ENCODE measurements around the gene ITGB2.

The ITGB2 gene

GRCh38 chr21:44867999-44868700, 52.5 kb downstream of the ITGB2 start:
- no peak overlapping the region for H3K27ac ChIP-seq (replicated peaks; ENCODE audit: low read length)
- H4K8ac ChIP-seq (ENCODE audit: low read depth, low read length) = no peak overlapping the region
- no peak overlapping the region for H2BK12ac ChIP-seq (ENCODE audit: low read length)
- no peak overlapping the region for H2BK15ac ChIP-seq (ENCODE audit: low read length)
- H3K4me2 ChIP-seq (ENCODE audit: insufficient read depth, low read length, poor library complexity, severe bottlenecking) = no peak overlapping the region
- H2BK5ac ChIP-seq (ENCODE audit: low read length) = no peak overlapping the region
- H3K14ac ChIP-seq (ENCODE audit: low read length) = no peak overlapping the region
- no CpG with 5 or more reads among the region's 12 CpGs for WGBS, 2 donors (ENCODE audit: extremely low coverage in 2 of 2, insufficient read length in 2 of 2, insufficient replicate concordance in 1 of 2)
- H3K23ac ChIP-seq (ENCODE audit: low read depth, low read length, poor library complexity) = no peak overlapping the region
- no peak overlapping the region for H3K9ac ChIP-seq (ENCODE audit: low read depth, low read length, poor library complexity)
- H3K4ac ChIP-seq (ENCODE audit: low read length) = no peak overlapping the region
- H3K36me3 ChIP-seq (replicated peaks in 1 of 2; ENCODE audit: control insufficient read depth in 2 of 2, insufficient read depth in 2 of 2, low read length in 2 of 2) = peaks cover 25 to 54% of the 10 kb centered on the region in 2 donors
- H3K79me1 ChIP-seq (ENCODE audit: low read depth, low read length) = peaks cover 35% of the 10 kb centered on the region
- no peak overlapping the region for H4K91ac ChIP-seq (ENCODE audit: low read depth, low read length, poor library complexity)
- no peak for DNase-seq (ENCODE audit: low spot score)
- no peak overlapping the region for H3K18ac ChIP-seq (ENCODE audit: low read length)
- no peak overlapping the region for H3K4me3 ChIP-seq (ENCODE audit: low read length in 2 of 2)
- no peaks in the 10 kb centered on the region for H3K9me3 ChIP-seq (replicated peaks in 1 of 2; ENCODE audit: control insufficient read depth in 2 of 2, insufficient read depth in 1 of 2, low read depth in 1 of 2, low read length in 2 of 2)
- H3K4me1 ChIP-seq (ENCODE audit: control insufficient read depth in 2 of 2, insufficient read depth in 1 of 2, low read depth in 1 of 2, low read length in 2 of 2) = peaks cover 22 to 23% of the 10 kb centered on the region in 2 donors
- H2AFZ ChIP-seq (ENCODE audit: low read length) = no peak overlapping the region
- no peak overlapping the region for H2BK120ac ChIP-seq (ENCODE audit: low read depth, low read length)
- H3K27me3 ChIP-seq (ENCODE audit: control insufficient read depth in 3 of 3, insufficient read depth in 3 of 3, low read depth in 1 of 3, low read length in 3 of 3) = no peaks in the 10 kb centered on the region
- H2AK5ac ChIP-seq (ENCODE audit: low read depth, low read length) = no peak overlapping the region

GRCh38 chr21:44867464-44867863, 53.2 kb downstream of the ITGB2 start:
- no peak overlapping the region for H2BK120ac ChIP-seq (ENCODE audit: low read depth, low read length)
- H3K27ac ChIP-seq (replicated peaks; ENCODE audit: low read length) = no peak overlapping the region
- peaks cover 30% of the 10 kb centered on the region for H3K79me1 ChIP-seq (ENCODE audit: low read depth, low read length)
- H3K36me3 ChIP-seq (replicated peaks in 1 of 2; ENCODE audit: control insufficient read depth in 2 of 2, insufficient read depth in 2 of 2, low read length in 2 of 2) = peaks cover 25 to 60% of the 10 kb centered on the region in 2 donors
- H4K91ac ChIP-seq (ENCODE audit: low read depth, low read length, poor library complexity) = no peak overlapping the region
- no peak overlapping the region for H3K14ac ChIP-seq (ENCODE audit: low read length)
- H2AFZ ChIP-seq (ENCODE audit: low read length) = no peak overlapping the region
- DNase-seq (ENCODE audit: low spot score) = no peak
- no peaks in the 10 kb centered on the region for H3K27me3 ChIP-seq (ENCODE audit: control insufficient read depth in 3 of 3, insufficient read depth in 3 of 3, low read depth in 1 of 3, low read length in 3 of 3)
- H2BK12ac ChIP-seq (ENCODE audit: low read length) = no peak overlapping the region
- no peak overlapping the region for H4K8ac ChIP-seq (ENCODE audit: low read depth, low read length)
- WGBS, 2 donors (ENCODE audit: extremely low coverage in 2 of 2, insufficient read length in 2 of 2, insufficient replicate concordance in 1 of 2) = no CpG with 5 or more reads among the region's 15 CpGs
- no peak overlapping the region for H3K4ac ChIP-seq (ENCODE audit: low read length)
- H2AK5ac ChIP-seq (ENCODE audit: low read depth, low read length) = no peak overlapping the region
- H3K4me1 ChIP-seq (ENCODE audit: control insufficient read depth in 2 of 2, insufficient read depth in 1 of 2, low read depth in 1 of 2, low read length in 2 of 2) = peaks cover 22 to 23% of the 10 kb centered on the region in 2 donors
- no peak overlapping the region for H2BK15ac ChIP-seq (ENCODE audit: low read length)
- no peak overlapping the region for H3K4me3 ChIP-seq (ENCODE audit: low read length in 2 of 2)
- no peak overlapping the region for H3K4me2 ChIP-seq (ENCODE audit: insufficient read depth, low read length, poor library complexity, severe bottlenecking)
- no peak overlapping the region for H3K18ac ChIP-seq (ENCODE audit: low read length)
- H3K23ac ChIP-seq (ENCODE audit: low read depth, low read length, poor library complexity) = no peak overlapping the region
- H2BK5ac ChIP-seq (ENCODE audit: low read length) = no peak overlapping the region
- H3K9ac ChIP-seq (ENCODE audit: low read depth, low read length, poor library complexity) = no peak overlapping the region
- H3K9me3 ChIP-seq (replicated peaks in 1 of 2; ENCODE audit: control insufficient read depth in 2 of 2, insufficient read depth in 1 of 2, low read depth in 1 of 2, low read length in 2 of 2) = no peaks in the 10 kb centered on the region

GRCh38 chr21:44866780-44867179, 53.9 kb downstream of the ITGB2 start:
- Histone ChIP-seq H3K9me3 (replicated peaks in 1 of 2; ENCODE audit: control insufficient read depth in 2 of 2, insufficient read depth in 1 of 2, low read depth in 1 of 2, low read length in 2 of 2) (no peaks in the 10 kb centered on the region), H3K4ac (ENCODE audit: low read length) (no peak overlapping the region), H3K23ac (ENCODE audit: low read depth, low read length, poor library complexity) (no peak overlapping the region), H2AK5ac (ENCODE audit: low read depth, low read length) (no peak overlapping the region), H3K27me3 (ENCODE audit: control insufficient read depth in 3 of 3, insufficient read depth in 3 of 3, low read depth in 1 of 3, low read length in 3 of 3) (no peaks in the 10 kb centered on the region), H3K4me1 (ENCODE audit: control insufficient read depth in 2 of 2, insufficient read depth in 1 of 2, low read depth in 1 of 2, low read length in 2 of 2) (peaks cover 16% of the 10 kb centered on the region in 2 donors), H2AFZ (ENCODE audit: low read length) (no peak overlapping the region), H2BK15ac (ENCODE audit: low read length) (no peak overlapping the region), H4K91ac (ENCODE audit: low read depth, low read length, poor library complexity) (no peak overlapping the region), H3K4me3 (ENCODE audit: low read length in 2 of 2) (no peak overlapping the region), H3K9ac (ENCODE audit: low read depth, low read length, poor library complexity) (no peak overlapping the region), H3K36me3 (replicated peaks in 1 of 2; ENCODE audit: control insufficient read depth in 2 of 2, insufficient read depth in 2 of 2, low read length in 2 of 2) (peaks cover 28 to 66% of the 10 kb centered on the region in 2 donors), H3K4me2 (ENCODE audit: insufficient read depth, low read length, poor library complexity, severe bottlenecking) (no peak overlapping the region), H3K27ac (replicated peaks; ENCODE audit: low read length) (no peak overlapping the region), H4K8ac (ENCODE audit: low read depth, low read length) (no peak overlapping the region), H2BK120ac (ENCODE audit: low read depth, low read length) (no peak overlapping the region), H2BK5ac (ENCODE audit: low read length) (no peak overlapping the region), H3K14ac (ENCODE audit: low read length) (no peak overlapping the region), H3K18ac (ENCODE audit: low read length) (no peak overlapping the region), H2BK12ac (ENCODE audit: low read length) (no peak overlapping the region), H3K79me1 (ENCODE audit: low read depth, low read length) (peaks cover 27% of the 10 kb centered on the region)
- no peak for DNase-seq (ENCODE audit: low spot score)
- WGBS, 2 donors (ENCODE audit: extremely low coverage in 2 of 2, insufficient read length in 2 of 2, insufficient replicate concordance in 1 of 2) = no CpG with 5 or more reads among the region's 7 CpGs

- H2AK5ac ChIP-seq (ENCODE audit: low read depth, low read length) = no peak overlapping the region
- no peak for DNase-seq (ENCODE audit: low spot score)
Measured at GRCh38 chr21:44865561-44866280, 55.0 kb downstream of the ITGB2 start.

More at GRCh38 chr21:44865561-44866280, 55.0 kb downstream of the ITGB2 start:
- H3K4me2 ChIP-seq (ENCODE audit: insufficient read depth, low read length, poor library complexity, severe bottlenecking) = no peak overlapping the region
- peaks cover 7 to 16% of the 10 kb centered on the region in 2 donors for H3K4me1 ChIP-seq (ENCODE audit: control insufficient read depth in 2 of 2, insufficient read depth in 1 of 2, low read depth in 1 of 2, low read length in 2 of 2)
- no peak overlapping the region for H2BK5ac ChIP-seq (ENCODE audit: low read length)
- 100% methylated on average over 1 of the region's 12 CpGs; no CpG with 5 or more reads in 1 of the 2 donors for WGBS, 2 donors (ENCODE audit: extremely low coverage in 2 of 2, insufficient read length in 2 of 2, insufficient replicate concordance in 1 of 2)
- H3K27me3 ChIP-seq (ENCODE audit: control insufficient read depth in 3 of 3, insufficient read depth in 3 of 3, low read depth in 1 of 3, low read length in 3 of 3) = no peaks in the 10 kb centered on the region
- H2AFZ ChIP-seq (ENCODE audit: low read length) = no peak overlapping the region
- no peaks in the 10 kb centered on the region for H3K9me3 ChIP-seq (replicated peaks in 1 of 2; ENCODE audit: control insufficient read depth in 2 of 2, insufficient read depth in 1 of 2, low read depth in 1 of 2, low read length in 2 of 2)
- H4K91ac ChIP-seq (ENCODE audit: low read depth, low read length, poor library complexity) = no peak overlapping the region
- H3K9ac ChIP-seq (ENCODE audit: low read depth, low read length, poor library complexity) = no peak overlapping the region
- peaks cover 31 to 75% of the 10 kb centered on the region in 2 donors for H3K36me3 ChIP-seq (replicated peaks in 1 of 2; ENCODE audit: control insufficient read depth in 2 of 2, insufficient read depth in 2 of 2, low read length in 2 of 2)
- H2BK12ac ChIP-seq (ENCODE audit: low read length) = no peak overlapping the region
- no peak overlapping the region for H3K14ac ChIP-seq (ENCODE audit: low read length)
- peak overlapping the region; percentile 25 for H3K23ac ChIP-seq (ENCODE audit: low read depth, low read length, poor library complexity)
- H3K4me3 ChIP-seq (ENCODE audit: low read length in 2 of 2) = no peak overlapping the region
- H2BK15ac ChIP-seq (ENCODE audit: low read length) = no peak overlapping the region
- H3K18ac ChIP-seq (ENCODE audit: low read length) = no peak overlapping the region
- peaks cover 32% of the 10 kb centered on the region for H3K79me1 ChIP-seq (ENCODE audit: low read depth, low read length)
- no peak overlapping the region for H4K8ac ChIP-seq (ENCODE audit: low read depth, low read length)
- no peak overlapping the region for H3K27ac ChIP-seq (replicated peaks; ENCODE audit: low read length)
- H2BK120ac ChIP-seq (ENCODE audit: low read depth, low read length) = no peak overlapping the region
- no peak overlapping the region for H3K4ac ChIP-seq (ENCODE audit: low read length)
